GM08714 (cell line): ENCODE results near the gene FAM219A.

ENCODE experiments used
- H3K4me3 ChIP-seq: fragments of 200-500 bp; sonication (Bioruptor generic); 2 replicates; pipeline ENCODE4 v1.5.1; 2014; ENCODE audit warnings: mild to moderate bottlenecking, low read length, inconsistent platforms
- ZNF274 ChIP-seq: IDR thresholded peaks from 2 replicates; pipeline ENCODE4 v1.6.1; 2012; ENCODE audit warnings: mild to moderate bottlenecking, low read depth, low read length

The FAM219A gene

GRCh38 chr9:34463098-34463900 is 4.9 kb upstream of the FAM219A start:
- no peak overlapping the region for H3K4me3 ChIP-seq
- TF ChIP-seq ZNF274 = no peak

- H3K4me3 ChIP-seq = no peak overlapping the region
- TF ChIP-seq ZNF274 = no peak
Measured at GRCh38 chr9:34459941-34460340, 1.6 kb upstream of the FAM219A start.

- no peak overlapping the region for H3K4me3 ChIP-seq
- TF ChIP-seq ZNF274 = no peak
Measured at GRCh38 chr9:34459356-34459755, 986 bp upstream of the FAM219A start.

GRCh38 chr9:34458959-34459340 is 580 bp upstream of the FAM219A start:
- H3K4me3 ChIP-seq = no peak overlapping the region; the same call in 1 of the 2 replicates
- TF ChIP-seq ZNF274 = no peak

GRCh38 chr9:34457266-34458012 is 931 bp downstream of the FAM219A start:
- TF ChIP-seq ZNF274 = no peak

GRCh38 chr9:34456746-34457145 is 1.6 kb downstream of the FAM219A start:
- no peak overlapping the region for H3K4me3 ChIP-seq
- no peak for TF ChIP-seq ZNF274

More at GRCh38 chr9:34457266-34458012, 931 bp downstream of the FAM219A start:
- peak overlapping the region; percentile 50; the same call in 1 of the 2 replicates for H3K4me3 ChIP-seq

GRCh38 chr9:34456151-34456550 is 2.2 kb downstream of the FAM219A start:
- TF ChIP-seq ZNF274 = no peak

GRCh38 chr9:34454571-34455065 is 3.8 kb downstream of the FAM219A start:
- TF ChIP-seq ZNF274 = no peak
- H3K4me3 ChIP-seq = no peak overlapping the region

More at GRCh38 chr9:34456151-34456550, 2.2 kb downstream of the FAM219A start:
- no peak overlapping the region for H3K4me3 ChIP-seq

GRCh38 chr9:34452568-34452967 is 5.8 kb downstream of the FAM219A start:
- H3K4me3 ChIP-seq = no peak overlapping the region
- TF ChIP-seq ZNF274 = no peak

GRCh38 chr9:34451545-34451944 is 6.8 kb downstream of the FAM219A start:
- no peak overlapping the region for H3K4me3 ChIP-seq
- no peak for TF ChIP-seq ZNF274

- TF ChIP-seq ZNF274 = no peak
- H3K4me3 ChIP-seq = no peak overlapping the region
Measured at GRCh38 chr9:34451135-34451534, 7.2 kb downstream of the FAM219A start.

- H3K4me3 ChIP-seq = no peak overlapping the region
- no peak for TF ChIP-seq ZNF274
Measured at GRCh38 chr9:34450644-34451043, 7.7 kb downstream of the FAM219A start.

- H3K4me3 ChIP-seq = no peak overlapping the region
- TF ChIP-seq ZNF274 = no peak
Measured at GRCh38 chr9:34446951-34447350, 11.4 kb downstream of the FAM219A start.

- TF ChIP-seq ZNF274 = no peak
Measured at GRCh38 chr9:34446468-34446891, 11.9 kb downstream of the FAM219A start.

GRCh38 chr9:34443976-34444375 is 14.4 kb downstream of the FAM219A start:
- H3K4me3 ChIP-seq = no peak overlapping the region

More at GRCh38 chr9:34446468-34446891, 11.9 kb downstream of the FAM219A start:
- H3K4me3 ChIP-seq = no peak overlapping the region

More at GRCh38 chr9:34443976-34444375, 14.4 kb downstream of the FAM219A start:
- no peak for TF ChIP-seq ZNF274
